A549 (cell line): Measurements from ENCODE around the gene PRRT4. TPM values are rescaled to one million over a fixed set of nuclear protein-coding genes. Genes with fewer than 3 reads are reported as not detected.
A peak's percentile ranks its signal among the peaks of the same experiment; 100 is the strongest.

Experiments used
- ATAC-seq, 2 experiments: fragments of 200-7000 bp in 1 of 2; fragments of >200 bp in 1 of 2; cut with Nextera tagmentation in 1 of 2; cut with Tn5 transposase in 1 of 2; 3 replicates each; pipeline versions ENCODE4 v1.8.0 to v1.9.1; 2018 to 2020; ENCODE audit warnings: mild to moderate bottlenecking in 1 of 2, moderate library complexity in 1 of 2
- CTCF ChIA-PET: fragments of 300-600 bp; sonication (Branson Sonifier 250); formaldehyde crosslinking; extraction: SDS; loops from one replicate; lab custom pipeline; 2021; ENCODE audit warnings: antibody characterized with exemption, inconsistent platforms; lab: Yijun Ruan, JAX
- POLR2A ChIA-PET: fragments of 350-600 bp; formaldehyde crosslinking; extraction: SDS; loops from one replicate; lab custom pipeline; 2021; ENCODE audit warnings: antibody characterized with exemption, inconsistent platforms; lab: Yijun Ruan, JAX
- DNase-seq, 2 experiments: peaks; one replicate each; pipeline versions ENCODE4 v3.0.0 to v3.0.0-alpha.2; 2011 to 2016; ENCODE audit warnings: low read depth in 1 of 2, low spot score in 1 of 2
- FAIRE-seq: peaks from 2 replicates; lab custom pipeline; 2011; peaks lifted over from hg19 to GRCh38; lab: Jason Lieb, UNC
- H3K27ac ChIP-seq, 2 experiments: fragments of >200 bp; sonication (Bioruptor Twin); formaldehyde crosslinking; 3 replicates each; pipeline ENCODE4 v1.5.1; 2016 to 2017
- H3K4me1 ChIP-seq: fragments of >200 bp; sonication (Bioruptor Twin); formaldehyde crosslinking; 3 replicates; pipeline ENCODE4 v1.6.1; 2016
- H3K4me2 ChIP-seq: fragments of >200 bp; sonication (Bioruptor Twin); formaldehyde crosslinking; 3 replicates; pipeline ENCODE4 v1.6.1; 2016
- H3K4me3 ChIP-seq: fragments of >200 bp; sonication (Bioruptor Twin); formaldehyde crosslinking; 3 replicates; pipeline ENCODE4 v1.5.1; 2016
- H3K9me3 ChIP-seq: fragments of >200 bp; sonication (Bioruptor Twin); formaldehyde crosslinking; 3 replicates; pipeline ENCODE4 v1.6.1; 2016
- ATOH8 ChIP-seq: fragments of 250-450 bp; sonication (Bioruptor Pico); IDR thresholded peaks from 2 replicates; pipeline ENCODE4 v1.5.0; 2020; ENCODE audit warnings: low read depth, mild to moderate bottlenecking, moderate library complexity
- CBX2 ChIP-seq: fragments of 200-600 bp; sonication (generic); IDR thresholded peaks from 2 replicates; pipeline ENCODE4 v1.6.1; 2016; ENCODE audit warnings: low read depth, mild to moderate bottlenecking, borderline replicate concordance
- CBX8 ChIP-seq: fragments of 200-600 bp; sonication (generic); IDR thresholded peaks from 2 replicates; pipeline ENCODE4 v1.6.1; 2016
- CEBPB ChIP-seq, 2 experiments: fragments of >200 bp in 1 of 2; sonication (Bioruptor Twin) in 1 of 2; formaldehyde crosslinking in 1 of 2; IDR thresholded peaks; 2 replicates each; pipeline ENCODE4 v1.6.1; 2012 to 2016
- CHD4 ChIP-seq: fragments of 200-600 bp; sonication (generic); IDR thresholded peaks from 2 replicates; pipeline ENCODE4 v1.6.1; 2016; ENCODE audit warnings: antibody characterized with exemption, mild to moderate bottlenecking, borderline replicate concordance
- CTCF ChIP-seq: fragments of >200 bp; sonication (Bioruptor Twin); formaldehyde crosslinking; IDR thresholded peaks from 3 replicates; pipeline ENCODE4 v1.5.1; 2016
- E2F6 ChIP-seq: IDR thresholded peaks from 2 replicates; pipeline ENCODE4 v1.6.1; 2012; ENCODE audit warnings: low read depth, borderline replicate concordance
- ELK1 ChIP-seq: fragments of 150-350 bp; IDR thresholded peaks from 2 replicates; pipeline ENCODE4 v1.6.1; 2014; ENCODE audit warnings: low read depth, mild to moderate bottlenecking, low read length
- EP300 ChIP-seq, 2 experiments: fragments of >200 bp; sonication (Bioruptor Twin); formaldehyde crosslinking; IDR thresholded peaks; 2 replicates in 1 of 2; 3 replicates in 1 of 2; pipeline ENCODE4 v1.6.1; 2016 to 2017
- ESRRA ChIP-seq: fragments of 150-350 bp; IDR thresholded peaks from 2 replicates; pipeline ENCODE4 v1.6.1; 2014; ENCODE audit warnings: mild to moderate bottlenecking, low read length, borderline replicate concordance
- FOSB ChIP-seq: fragments of 250-450 bp; sonication (Bioruptor Pico); IDR thresholded peaks from 2 replicates; pipeline ENCODE4 v1.5.0; 2020; ENCODE audit warnings: mild to moderate bottlenecking, moderate library complexity
- FOSL2 ChIP-seq, 2 experiments: fragments of 450-650 bp in 1 of 2; fragments of >200 bp in 1 of 2; sonication (Bioruptor Twin) in 1 of 2; formaldehyde crosslinking; IDR thresholded peaks; 2 replicates each; pipeline versions ENCODE4 v1.5.0 to v1.6.1; 2016 to 2020; ENCODE audit warnings: mild to moderate bottlenecking in 1 of 2, moderate library complexity in 1 of 2
- GATA3 ChIP-seq: IDR thresholded peaks from 2 replicates; pipeline ENCODE4 v1.6.1; 2012; ENCODE audit warnings: borderline replicate concordance
- HEYL ChIP-seq: fragments of 250-450 bp; sonication (Bioruptor Pico); IDR thresholded peaks from 2 replicates; pipeline ENCODE4 v1.8.0; 2021; ENCODE audit warnings: mild to moderate bottlenecking, moderate library complexity
- HOXB5 ChIP-seq: fragments of 250-450 bp; sonication (Bioruptor Pico); IDR thresholded peaks from 2 replicates; pipeline ENCODE4 v1.5.0; 2020; ENCODE audit warnings: mild to moderate bottlenecking, moderate library complexity
- JUN ChIP-seq, 2 experiments: fragments of >200 bp; sonication (Bioruptor Twin); formaldehyde crosslinking; IDR thresholded peaks; 2 replicates in 1 of 2; 3 replicates in 1 of 2; pipeline ENCODE4 v1.6.1; 2016 to 2017
- MAFK ChIP-seq: fragments of 450-650 bp; IDR thresholded peaks from 2 replicates; pipeline ENCODE4 v1.6.1; 2014; ENCODE audit not compliant: partially characterized antibody
- MAZ ChIP-seq: fragments of 150-350 bp; IDR thresholded peaks from 2 replicates; pipeline ENCODE4 v1.6.1; 2014; ENCODE audit warnings: antibody characterized with exemption, low read depth, low read length, borderline replicate concordance
- PBX3 ChIP-seq: IDR thresholded peaks from 2 replicates; pipeline ENCODE4 v1.6.1; 2012
- PHF8 ChIP-seq: fragments of 200-600 bp; sonication (generic); IDR thresholded peaks from 2 replicates; pipeline ENCODE4 v1.6.1; 2016; ENCODE audit warnings: low read depth, mild to moderate bottlenecking, antibody characterized with exemption, moderate library complexity, borderline replicate concordance
- POLR2A ChIP-seq: IDR thresholded peaks from 2 replicates; pipeline ENCODE4 v1.6.1; 2012; ENCODE audit warnings: mild to moderate bottlenecking, low read length
- POLR2AphosphoS2 ChIP-seq: conservative IDR thresholded peaks from 2 replicates; pipeline ENCODE4 v1.6.1; 2012; ENCODE audit warnings: low read length, improper control_type of control experiment, inconsistent platforms
- RNF2 ChIP-seq: fragments of 200-600 bp; sonication (generic); IDR thresholded peaks from 2 replicates; pipeline ENCODE4 v1.6.1; 2016; ENCODE audit warnings: low read depth, mild to moderate bottlenecking, antibody characterized with exemption, moderate library complexity, borderline replicate concordance
- SMC3 ChIP-seq: fragments of >200 bp; sonication (Bioruptor Twin); formaldehyde crosslinking; IDR thresholded peaks from 3 replicates; pipeline ENCODE4 v1.6.1; 2018; ENCODE audit warnings: inconsistent platforms
- SREBF2 ChIP-seq: fragments of 450-650 bp; IDR thresholded peaks from 2 replicates; pipeline ENCODE4 v1.6.1; 2014; ENCODE audit warnings: mild to moderate bottlenecking, moderate library complexity
- TFCP2L1 ChIP-seq: fragments of 250-450 bp; sonication (Bioruptor Pico); IDR thresholded peaks from 2 replicates; pipeline ENCODE4 v1.5.0; 2021; ENCODE audit warnings: mild to moderate bottlenecking
- TP53 ChIP-seq: fragments of 250-450 bp; sonication (Bioruptor Pico); IDR thresholded peaks from 2 replicates; pipeline ENCODE4 v1.5.0; 2021; ENCODE audit warnings: mild to moderate bottlenecking, moderate library complexity
- ZFP36 ChIP-seq: fragments of 450-650 bp; IDR thresholded peaks from 2 replicates; pipeline ENCODE4 v1.6.1; 2014; ENCODE audit warnings: borderline replicate concordance; ENCODE audit not compliant: partially characterized antibody
- ZNF302 ChIP-seq: fragments of 250-450 bp; sonication (Bioruptor Pico); IDR thresholded peaks from 2 replicates; pipeline ENCODE4 v1.9.0; 2021; ENCODE audit warnings: inconsistent platforms, mild to moderate bottlenecking, moderate library complexity
- WGBS: methylation state at CpG from one replicate; pipeline ENCODE4 v1.1.6; 2017; ENCODE audit errors: missing lambda C conversion rate; 5-methylcytosine and 5-hydroxymethylcytosine counted together
- polyA plus RNA-seq, 4 experiments: library from polyadenylated mRNA; depleted of rRNA in 3 of 4; stranded (reverse); fragments of >200 nt; fragmentation: RNase III in 1 of 4; extraction: RNeasy Plus Mini Kit Qiagen cat#74134 plus additional on column Dnase treatment in 1 of 4; gene quantifications; 2 replicates in 3 of 4; 3 replicates in 1 of 4; pipeline ENCODE4 v1.2.3, GENCODE V29; 2011 to 2017

PRRT4 gene
- polyA plus RNA-seq, 2 of the 4 experiments (the other 2 are of a cell fraction): 0.15 to 0.18 TPM

- Histone ChIP-seq H3K9me3 (no peaks in the 10 kb centered on the region), H3K27ac (no peak overlapping the region), H3K4me2 (no peak overlapping the region), H3K4me1 (no peaks in the 10 kb centered on the region), H3K4me3 (no peak overlapping the region)
- 93% methylated on average over 2 of the region's 3 CpGs for WGBS
- ChIA-PET CTCF (interaction anchor here (0.9 to 38.8 kb wide), 11 partner anchors 7 to 45 kb away, joined by 3 to 800 read pairs (median 4); partner anchors contain the start of gene RBM28), POLR2A (interaction anchor here (1.3 kb wide), 1 partner anchor 37 kb away, joined by 3 read pairs; the partner anchor contains the start of gene RBM28)
- no peak for DNase-seq
- no peak for FAIRE-seq
- peak in 1 of 2 experiments; percentile 11; a peak in 3 of 6 replicates for ATAC-seq
- TF ChIP-seq MAZ (no peak), PHF8 (no peak), ZFP36 (no peak), TP53 (CRISPR knock-in tag) (no peak), RNF2 (no peak), CBX2 (no peak), SREBF2 (no peak), E2F6 (no peak), SMC3 (no peak), JUN (IDR thresholded peaks at IDR 0.05) (no peak), FOSB (CRISPR knock-in tag) (no peak), GATA3 (no peak), HEYL (CRISPR knock-in tag) (no peak), FOSL2 (IDR thresholded peaks at IDR 0.05) (no peak), FOSL2 (CRISPR knock-in tag; IDR thresholded peaks at IDR 0.05) (no peak), ZNF302 (CRISPR knock-in tag) (no peak), CTCF (no peak), CBX8 (no peak), PBX3 (no peak), ATOH8 (CRISPR knock-in tag) (no peak), MAFK (no peak)
Observed at GRCh38 chr7:128380483-128381106, 19.1 kb upstream of the PRRT4 start.

- Histone ChIP-seq H3K4me3 (no peak overlapping the region), H3K27ac (no peak overlapping the region), H3K4me1 (no peaks in the 10 kb centered on the region), H3K9me3 (no peaks in the 10 kb centered on the region), H3K4me2 (no peak overlapping the region)
- POLR2A ChIA-PET: no interaction called here
- no peak for DNase-seq
- CTCF ChIA-PET: interaction anchor here (0.9 to 38.8 kb wide), 5 partner anchors 14 to 51 kb away, joined by 3 to 800 read pairs (median 8); partner anchors contain the start of gene RBM28
- ATAC-seq: no peak
- WGBS: 80% methylated on average over 6 of the region's 6 CpGs
- FAIRE-seq: no peak
- TF ChIP-seq FOSL2 (IDR thresholded peaks at IDR 0.05): no peak
- no peak for TF ChIP-seq FOSL2 (CRISPR knock-in tag; IDR thresholded peaks at IDR 0.05)
- TF ChIP-seq GATA3: no peak
- no peak for TF ChIP-seq EP300 (IDR thresholded peaks at IDR 0.05)
- TF ChIP-seq ELK1: no peak
- no peak for TF ChIP-seq HOXB5 (CRISPR knock-in tag)
- no peak for TF ChIP-seq POLR2AphosphoS2
- TF ChIP-seq E2F6: no peak
- no peak for TF ChIP-seq CHD4
- no peak for TF ChIP-seq TFCP2L1 (CRISPR knock-in tag)
- TF ChIP-seq CEBPB (IDR thresholded peaks at IDR 0.05): no peak
- TF ChIP-seq ATOH8 (CRISPR knock-in tag): no peak
- TF ChIP-seq CBX8: no peak
- no peak for TF ChIP-seq ESRRA
- no peak for TF ChIP-seq TP53 (CRISPR knock-in tag)
- no peak for TF ChIP-seq POLR2A
Observed at GRCh38 chr7:128379900-128380479, 18.5 kb upstream of the PRRT4 start.
